Fibroblast of lung (primary cell): Measurements from ENCODE around the gene KLHL3.

Source experiments
- CTCF ChIP-seq, 2 donors: IDR thresholded peaks in 1 of 2; conservative IDR thresholded peaks in 1 of 2; 1 replicate in 1 of 2; 2 replicates in 1 of 2; pipeline ENCODE4 v1.5.1; 2011 to 2012; ENCODE audit warnings: low read length in 2 of 2, control low read depth in 1 of 2, inconsistent platforms in 1 of 2, low read depth in 1 of 2, mild to moderate bottlenecking in 1 of 2
- EZH2 ChIP-seq: IDR thresholded peaks from 2 replicates; pipeline ENCODE4 v1.5.1; 2012; ENCODE audit warnings: low read length, control low read depth, mild to moderate bottlenecking; ENCODE audit errors: missing control alignments

GRCh38 chr5:137735555-137736284, at the start of gene KLHL3:
- peak in 1 of 2 donors; percentile 23 for TF ChIP-seq CTCF (conservative IDR thresholded peaks at IDR 0.05 in 1 of 2, IDR thresholded peaks at IDR 0.05 in 1 of 2; ENCODE audit: low read depth in 1 of 2, low read length in 2 of 2)
- TF ChIP-seq EZH2, result no peak
